ENCODE data around the gene CCDC178. TPM values are rescaled to one million over a fixed set of nuclear protein-coding genes. Genes with fewer than 3 reads are reported as not detected.

Gene CCDC178
- 0.14 TPM in 1 of 2 replicates, not detected in the other for polyA plus RNA-seq
- polyA minus RNA-seq: 0.24 and 0.81 TPM in 2 replicates

GRCh38 chr18:33440060-33441043 lies at the start of gene CCDC178:
Gene CCDC178 (minus strand): TSS chr18:33440721. CDS start chr18:33412088, 28,633 bp downstream.
- Histone ChIP-seq H3K27ac (ENCODE audit: low read length) (no peak within 1 kb of the TSS), H3K9me2 (ENCODE audit: insufficient read depth, low read length) (no peaks in the 10 kb centered on the region), H3K4me3 (ENCODE audit: low read length) (peak within 1 kb of the TSS; percentile 65), H3F3A (ENCODE audit: insufficient read depth, low read length, poor library complexity, severe bottlenecking) (no peaks in the 10 kb centered on the region), H3K9ac (ENCODE audit: low read length) (no peak within 1 kb of the TSS), H4K20me1 (ENCODE audit: insufficient read depth) (no peaks in the 10 kb centered on the region), H3K36me3 (ENCODE audit: insufficient read depth, low read length) (no peaks in the 10 kb centered on the region), H3K27me3 (ENCODE audit: insufficient read depth, low read depth, low read length) (peaks cover 11% of the 10 kb centered on the region), H2AFZ (ENCODE audit: low read depth, low read length) (no peak within 1 kb of the TSS), H3K9me3 (ENCODE audit: low read length) (no peaks in the 10 kb centered on the region), H3K4me2 (ENCODE audit: low read length) (no peak within 1 kb of the TSS), H3K79me2 (replicated peaks; ENCODE audit: insufficient read depth, low read length) (no peaks in the 10 kb centered on the region)
- peak; percentile 33 for TF ChIP-seq MXI1 (conservative IDR thresholded peaks at IDR 0.05; ENCODE audit: poor library complexity, severe bottlenecking)
- TF ChIP-seq CTCF (IDR thresholded peaks at IDR 0.05; ENCODE audit: poor library complexity, severe bottlenecking): peak; percentile 63
- TF ChIP-seq EP300 (conservative IDR thresholded peaks at IDR 0.05; ENCODE audit: poor library complexity, severe bottlenecking): no peak
- no peak for TF ChIP-seq EZH2 (IDR thresholded peaks at IDR 0.05; ENCODE audit: borderline replicate concordance, insufficient read depth, low read length, poor library complexity, severe bottlenecking)
- peak; percentile 61 for TF ChIP-seq SMC3 (conservative IDR thresholded peaks at IDR 0.05; ENCODE audit: poor library complexity)
- peak; percentile 50 for TF ChIP-seq RAD21 (conservative IDR thresholded peaks at IDR 0.05)

GRCh38 chr18:33483908-33484307 lies 43.4 kb upstream of the CCDC178 start:
- Histone ChIP-seq H3K9ac (ENCODE audit: low read length) (no peak overlapping the region), H3K4me2 (ENCODE audit: low read length) (no peak overlapping the region), H4K20me1 (ENCODE audit: insufficient read depth) (no peaks in the 10 kb centered on the region), H3K4me3 (ENCODE audit: low read length) (no peak overlapping the region), H3F3A (ENCODE audit: insufficient read depth, low read length, poor library complexity, severe bottlenecking) (no peaks in the 10 kb centered on the region), H3K79me2 (replicated peaks; ENCODE audit: insufficient read depth, low read length) (no peaks in the 10 kb centered on the region), H3K9me2 (ENCODE audit: insufficient read depth, low read length) (no peaks in the 10 kb centered on the region), H3K36me3 (ENCODE audit: insufficient read depth, low read length) (no peaks in the 10 kb centered on the region), H2AFZ (ENCODE audit: low read depth, low read length) (no peak overlapping the region), H3K9me3 (ENCODE audit: low read length) (no peaks in the 10 kb centered on the region), H3K27me3 (ENCODE audit: insufficient read depth, low read depth, low read length) (no peaks in the 10 kb centered on the region), H3K27ac (ENCODE audit: low read length) (no peak overlapping the region)
- no peak for TF ChIP-seq RAD21 (conservative IDR thresholded peaks at IDR 0.05)
- TF ChIP-seq POLR2AphosphoS5 (IDR thresholded peaks at IDR 0.05): no peak
- TF ChIP-seq EP300 (conservative IDR thresholded peaks at IDR 0.05; ENCODE audit: poor library complexity, severe bottlenecking): no peak
- no peak for TF ChIP-seq TAF1 (IDR thresholded peaks at IDR 0.05; ENCODE audit: low read depth)

- H3K9me2 ChIP-seq (ENCODE audit: insufficient read depth, low read length): no peaks in the 10 kb centered on the region
- H3K27me3 ChIP-seq (ENCODE audit: insufficient read depth, low read depth, low read length): no peaks in the 10 kb centered on the region
- no peak overlapping the region for H3K4me3 ChIP-seq (ENCODE audit: low read length)
- no peak overlapping the region for H3K9ac ChIP-seq (ENCODE audit: low read length)
- no peak overlapping the region for H3K4me2 ChIP-seq (ENCODE audit: low read length)
- no peaks in the 10 kb centered on the region for H3K36me3 ChIP-seq (ENCODE audit: insufficient read depth, low read length)
- H3K27ac ChIP-seq (ENCODE audit: low read length): no peak overlapping the region
- no peaks in the 10 kb centered on the region for H3K9me3 ChIP-seq (ENCODE audit: low read length)
- H3F3A ChIP-seq (ENCODE audit: insufficient read depth, low read length, poor library complexity, severe bottlenecking): no peaks in the 10 kb centered on the region
- H4K20me1 ChIP-seq (ENCODE audit: insufficient read depth): no peaks in the 10 kb centered on the region
- TF ChIP-seq MXI1 (conservative IDR thresholded peaks at IDR 0.05; ENCODE audit: poor library complexity, severe bottlenecking): no peak
- no peak for TF ChIP-seq EP300 (conservative IDR thresholded peaks at IDR 0.05; ENCODE audit: poor library complexity, severe bottlenecking)
- TF ChIP-seq CTCF (IDR thresholded peaks at IDR 0.05; ENCODE audit: poor library complexity, severe bottlenecking): no peak
- TF ChIP-seq TAF1 (IDR thresholded peaks at IDR 0.05; ENCODE audit: low read depth): no peak
- TF ChIP-seq RAD21 (conservative IDR thresholded peaks at IDR 0.05): no peak
- no peak for TF ChIP-seq EZH2 (IDR thresholded peaks at IDR 0.05; ENCODE audit: borderline replicate concordance, insufficient read depth, low read length, poor library complexity, severe bottlenecking)
- TF ChIP-seq SMC3 (conservative IDR thresholded peaks at IDR 0.05; ENCODE audit: poor library complexity): no peak
- TF ChIP-seq POLR2AphosphoS5 (IDR thresholded peaks at IDR 0.05): no peak
- TF ChIP-seq REST (IDR thresholded peaks at IDR 0.05; ENCODE audit: borderline replicate concordance): no peak
- no peaks in the 10 kb centered on the region for H3K79me2 ChIP-seq (replicated peaks; ENCODE audit: insufficient read depth, low read length)
- H2AFZ ChIP-seq (ENCODE audit: low read depth, low read length): no peak overlapping the region
These were observed 32.0 kb upstream of the CCDC178 start for GRCh38 chr18:33472509-33472908.
